SKM-1 (cell line): ENCODE measurements around the gene MDFIC.

Experiments
- DNase-seq: peaks from one replicate; lab custom pipeline; 2025; ENCODE audit not compliant: unreplicated experiment; lab: John Stamatoyannopoulos, UW

The MDFIC gene

GRCh38 chr7:114949231-114949630, 27.3 kb downstream of the MDFIC start:
- DNase-seq, result no peak

GRCh38 chr7:114952296-114952695, 30.4 kb downstream of the MDFIC start:
- no peak for DNase-seq

GRCh38 chr7:114953724-114954123, 31.8 kb downstream of the MDFIC start:
- DNase-seq, result no peak

GRCh38 chr7:114956702-114957101, 34.8 kb downstream of the MDFIC start:
- DNase-seq, result no peak

- DNase-seq, result no peak
Observed at GRCh38 chr7:114957444-114957843, 35.5 kb downstream of the MDFIC start.

GRCh38 chr7:114959931-114960330, 38.0 kb downstream of the MDFIC start:
- no peak for DNase-seq

- no peak for DNase-seq
Observed at GRCh38 chr7:114962441-114962840, 40.5 kb downstream of the MDFIC start.

GRCh38 chr7:114966156-114966555, 44.3 kb downstream of the MDFIC start:
- no peak for DNase-seq

GRCh38 chr7:114969096-114969495, 47.2 kb downstream of the MDFIC start:
- DNase-seq, result no peak

- no peak for DNase-seq
Observed at GRCh38 chr7:114970308-114970707, 48.4 kb downstream of the MDFIC start.

- no peak for DNase-seq
Observed at GRCh38 chr7:114970732-114971131, 48.8 kb downstream of the MDFIC start.

GRCh38 chr7:114972567-114972966, 50.7 kb downstream of the MDFIC start:
- DNase-seq, result no peak

GRCh38 chr7:114973147-114973546, 51.3 kb downstream of the MDFIC start:
- no peak for DNase-seq

GRCh38 chr7:114975401-114975800, 53.5 kb downstream of the MDFIC start:
- no peak for DNase-seq

GRCh38 chr7:114976666-114977065, 54.8 kb downstream of the MDFIC start:
- no peak for DNase-seq

GRCh38 chr7:114977277-114977676, 55.4 kb downstream of the MDFIC start:
- DNase-seq, result no peak

- DNase-seq, result no peak
Observed at GRCh38 chr7:114979388-114979787, 57.5 kb downstream of the MDFIC start.

- DNase-seq, result no peak
Observed at GRCh38 chr7:114979803-114980507, 58.1 kb downstream of the MDFIC start.

- DNase-seq, result no peak
Observed at GRCh38 chr7:114981323-114981722, 59.4 kb downstream of the MDFIC start.

GRCh38 chr7:114985116-114985715, 63.3 kb downstream of the MDFIC start:
- DNase-seq, result no peak

GRCh38 chr7:114986190-114987180, 64.6 kb downstream of the MDFIC start:
- no peak for DNase-seq

GRCh38 chr7:114988026-114988425, 66.1 kb downstream of the MDFIC start:
- no peak for DNase-seq
